MV-4-11 (cell line): ENCODE data around the gene SMPD3.

Source experiments
- DNase-seq: peaks from one replicate; lab custom pipeline; 2025; lab: John Stamatoyannopoulos, UW

The SMPD3 gene

GRCh38 chr16:68434624-68435210, 13.6 kb downstream of the SMPD3 start:
- no peak for DNase-seq

DNA sequence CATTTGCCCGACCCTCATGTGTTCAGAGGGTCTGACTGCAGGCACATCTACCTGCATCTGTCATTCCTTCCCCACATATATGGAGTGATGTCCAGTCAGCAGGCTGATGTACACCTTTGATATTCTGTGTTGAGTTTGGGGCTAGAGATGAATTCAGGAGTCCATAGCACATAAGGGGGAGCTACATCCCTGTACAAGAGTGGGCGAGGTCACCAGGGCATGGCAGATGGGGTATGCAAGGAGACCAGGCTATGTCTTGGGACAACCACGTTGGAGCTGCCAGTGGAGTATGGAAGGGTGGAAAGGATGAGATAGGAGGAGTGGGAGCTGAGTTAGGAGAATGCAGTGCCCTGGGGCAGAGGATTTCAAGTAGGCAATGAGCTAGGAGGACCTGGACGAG, 15.0 kb downstream of the SMPD3 start:
- no peak for DNase-seq

GRCh38 chr16:68432701-68433100, 15.6 kb downstream of the SMPD3 start:
- DNase-seq: no peak

GRCh38 chr16:68429076-68429854, 19.0 kb downstream of the SMPD3 start:
- no peak for DNase-seq

- no peak for DNase-seq
Measured at GRCh38 chr16:68427649-68428303, 20.5 kb downstream of the SMPD3 start.

GRCh38 chr16:68426347-68426652, 22.0 kb downstream of the SMPD3 start:
- DNase-seq: no peak

GRCh38 chr16:68425498-68426346, 22.6 kb downstream of the SMPD3 start:
- no peak for DNase-seq

DNA sequence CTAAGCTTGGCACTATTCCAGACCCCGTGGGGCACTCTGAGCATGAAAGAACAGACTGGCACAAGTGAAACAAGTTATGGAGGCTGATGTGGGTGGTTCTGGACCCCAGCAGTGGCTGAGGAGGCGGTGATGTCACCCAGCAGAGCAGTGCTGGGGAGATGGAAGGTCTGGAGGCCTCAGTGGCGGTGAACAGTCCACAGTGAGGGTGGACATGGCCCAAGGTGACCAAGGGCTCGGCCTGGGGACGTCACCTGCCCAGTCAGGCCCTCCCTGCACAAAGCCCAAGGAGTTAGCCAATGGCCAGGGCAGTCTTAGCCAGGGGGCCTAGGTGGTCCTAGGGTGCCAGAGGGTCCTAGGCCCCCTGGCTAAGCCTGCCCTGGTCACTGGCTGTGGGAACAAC, 24.5 kb downstream of the SMPD3 start:
- DNase-seq: no peak

GRCh38 chr16:68422396-68422960, 25.8 kb downstream of the SMPD3 start:
- no peak for DNase-seq

DNA sequence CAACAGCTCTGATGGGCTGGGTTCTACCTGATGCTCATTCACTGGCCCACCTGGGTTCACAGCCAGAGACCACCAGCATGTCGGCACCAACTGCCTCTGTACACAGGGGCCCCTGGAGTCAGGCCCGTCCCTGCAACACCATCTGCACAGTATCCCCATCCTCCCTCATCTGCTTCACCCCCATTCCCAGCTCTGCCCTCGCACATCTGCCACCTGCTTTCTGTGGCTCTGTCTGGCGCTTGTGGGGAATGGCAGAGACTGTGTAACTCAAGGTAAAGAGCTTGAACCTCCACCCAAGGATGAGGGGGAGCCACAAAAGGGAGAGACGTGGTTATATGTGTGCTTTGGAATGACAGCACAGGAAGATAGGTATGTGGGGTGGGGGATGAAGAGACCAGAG, 27.2 kb downstream of the SMPD3 start:
- no peak for DNase-seq

DNA sequence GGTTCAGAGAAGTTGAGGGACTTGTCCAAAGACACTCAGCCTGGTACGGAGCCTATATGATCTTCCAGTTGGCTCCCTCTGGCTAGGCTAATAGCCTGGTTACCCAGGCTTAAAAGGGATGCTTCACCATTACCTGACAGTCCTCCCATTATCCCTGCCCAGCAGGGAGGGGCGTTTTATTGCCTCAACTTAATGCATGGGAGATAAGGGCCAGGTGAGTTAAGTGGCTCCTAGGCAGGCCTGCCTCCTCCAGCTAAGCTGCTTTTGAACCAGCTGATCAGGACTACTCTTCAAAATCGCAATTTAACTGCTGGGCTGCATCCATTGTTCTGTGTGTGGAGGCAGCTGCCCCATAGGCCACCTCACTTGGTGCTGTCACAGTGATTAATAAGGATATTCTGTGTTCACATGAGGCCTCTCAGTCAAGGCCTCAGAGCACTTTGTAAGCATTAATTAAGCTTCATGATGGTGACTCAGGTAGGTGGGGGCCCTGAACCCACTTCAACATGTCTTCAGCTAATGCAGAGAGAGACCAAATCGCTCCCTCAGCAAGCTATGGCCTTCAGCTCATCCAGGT, 27.9 kb downstream of the SMPD3 start:
- no peak for DNase-seq

DNA sequence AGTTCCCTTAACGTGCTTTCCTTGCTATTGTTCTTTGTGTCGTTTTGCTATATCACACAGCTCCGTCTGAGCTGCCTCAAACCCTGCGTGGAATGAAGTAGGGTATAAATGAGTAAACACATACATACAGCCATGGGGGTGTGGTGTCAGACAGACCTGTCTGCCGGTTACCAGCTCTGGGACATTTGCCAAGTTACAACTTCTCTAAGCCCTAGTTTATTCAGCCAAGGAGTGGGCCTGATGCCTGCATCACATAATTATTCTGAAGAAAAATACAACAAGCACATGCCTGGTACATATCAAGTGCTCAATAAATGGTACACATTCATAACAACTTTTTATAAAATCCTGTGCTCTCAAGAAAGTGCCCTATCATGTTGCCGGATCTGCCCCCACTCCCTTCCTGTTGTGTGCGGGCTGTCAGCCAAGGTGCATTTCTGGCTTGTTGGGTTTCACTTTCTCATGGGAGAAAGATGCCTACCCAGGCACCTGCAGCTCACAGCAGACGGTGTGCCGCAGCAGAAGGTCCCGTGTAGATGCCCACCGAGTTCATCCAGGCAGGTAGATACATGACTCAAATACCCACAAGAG, 30.5 kb downstream of the SMPD3 start:
- no peak for DNase-seq

- no peak for DNase-seq
Measured at GRCh38 chr16:68416057-68417046, 32.0 kb downstream of the SMPD3 start.

- DNase-seq: no peak
Measured at GRCh38 chr16:68414581-68414980, 33.7 kb downstream of the SMPD3 start.

- no peak for DNase-seq
Measured at GRCh38 chr16:68412061-68412460, 36.2 kb downstream of the SMPD3 start.

DNA sequence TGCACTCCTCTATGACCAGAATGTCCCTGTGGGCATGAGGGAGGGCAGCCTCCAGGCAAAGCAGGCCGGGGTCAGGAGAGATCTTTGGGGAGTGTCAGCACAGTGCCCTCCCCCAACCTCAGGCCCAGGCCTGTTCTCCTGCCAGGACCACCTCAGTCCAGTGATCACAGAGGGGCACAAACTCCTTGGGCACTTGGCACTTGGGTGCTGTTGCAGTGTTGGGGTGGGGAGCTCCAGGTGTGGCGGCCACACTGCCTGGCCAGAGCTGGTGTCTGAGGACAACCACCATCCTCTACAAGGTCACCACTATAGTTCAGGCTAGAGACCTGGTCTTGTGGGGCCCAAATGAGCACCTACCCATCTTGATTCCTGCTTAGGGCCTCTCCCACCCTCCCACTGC, 37.2 kb downstream of the SMPD3 start:
- DNase-seq: no peak

- no peak for DNase-seq
Measured at GRCh38 chr16:68408967-68409366, 39.3 kb downstream of the SMPD3 start.

GRCh38 chr16:68408428-68408827, 39.9 kb downstream of the SMPD3 start:
- no peak for DNase-seq

GRCh38 chr16:68406458-68407152, 41.7 kb downstream of the SMPD3 start:
- DNase-seq: no peak
